ENCODE data around the gene MYOF. TPM values are rescaled to one million over a fixed set of nuclear protein-coding genes. Genes with fewer than 3 reads are reported as not detected.

The MYOF gene
- total and polyA plus RNA-seq, 2 of the 8 experiments (the other 6 are each of a cell fraction or from before 2014, with no cell fraction given): 0.98 to 2.3 TPM

GRCh38 chr10:93447019-93447418 lies 35.1 kb downstream of the MYOF start:
- H3K23me2 ChIP-seq (ENCODE audit: low read depth, low read length): no peaks in the 10 kb centered on the region
- TF ChIP-seq POU5F1 (IDR thresholded peaks at IDR 0.05; ENCODE audit: low read depth, low read length): no peak
- no peak for TF ChIP-seq E2F6 (IDR thresholded peaks at IDR 0.05)
- TF ChIP-seq HDAC2 (IDR thresholded peaks at IDR 0.05; ENCODE audit: borderline replicate concordance in 1 of 2, low read depth in 2 of 2, low read length in 2 of 2): no peak
- no peak for TF ChIP-seq ATF2 (IDR thresholded peaks at IDR 0.05; ENCODE audit: low read length)
- no peak for TF ChIP-seq MAFK (IDR thresholded peaks at IDR 0.05; ENCODE audit: low read depth, low read length)
- WGBS, 2 experiments (ENCODE audit: extremely low coverage in 1 of 2, insufficient coverage in 1 of 2, insufficient read length in 1 of 2, insufficient replicate concordance in 2 of 2, low coverage in 1 of 2, low lambda C conversion rate in 2 of 2, missing lambda C conversion rate in 1 of 2): 73% methylated on average over 6 of the region's 6 CpGs; no CpG with 5 or more reads in 1 of the 2 experiments
- H3K79me1 ChIP-seq (ENCODE audit: low read depth, low read length): no peaks in the 10 kb centered on the region
- POLR2A ChIA-PET (ENCODE audit: partially characterized antibody): interaction anchor here (0.8 to 1.0 kb wide), 2 partner anchors 8 to 10 kb away, joined by 4 read pairs; no protein-coding TSS in a partner anchor
- H2AK5ac ChIP-seq (ENCODE audit: low read depth, low read length): no peak overlapping the region; the same call in 1 of the 2 replicates
- no peak overlapping the region for H2AFZ ChIP-seq (ENCODE audit: low read length)
- DNase-seq (ENCODE audit: low read depth in 1 of 2, low spot score in 2 of 2) (no peak), FAIRE-seq (no peak)
- H3K4me2 ChIP-seq (ENCODE audit: insufficient read depth in 1 of 2, low read depth in 2 of 2, low read length in 2 of 2): no peak overlapping the region
- no peaks in the 10 kb centered on the region for H3K79me2 ChIP-seq (ENCODE audit: control insufficient read depth in 1 of 2, insufficient read depth in 2 of 2, low read length in 2 of 2)
- H3K27me3 ChIP-seq (replicated peaks in 1 of 4; ENCODE audit: control insufficient read depth in 3 of 4, extremely low read depth in 1 of 4, insufficient read depth in 3 of 4, low read length in 3 of 4): no peaks in the 10 kb centered on the region
- no peak overlapping the region for H4K91ac ChIP-seq (replicated peaks; ENCODE audit: insufficient read length, low read length)
- no peaks in the 10 kb centered on the region for H3K9me3 ChIP-seq (ENCODE audit: insufficient read depth in 2 of 2, low read depth in 1 of 2, low read length in 1 of 2)
- no peak overlapping the region for H3K23ac ChIP-seq (ENCODE audit: insufficient read length)
- H3K9ac ChIP-seq (replicated peaks in 1 of 4; ENCODE audit: extremely low read depth in 1 of 4, low read depth in 3 of 4, low read length in 3 of 4): no peak overlapping the region
- H2BK20ac ChIP-seq (ENCODE audit: low read length): no peak overlapping the region
- no peak overlapping the region for H3K4ac ChIP-seq (replicated peaks; ENCODE audit: insufficient read length, low read depth, low read length)
- no peak overlapping the region for H3K18ac ChIP-seq (ENCODE audit: extremely low read depth, low read length)
- no peak overlapping the region for H3K27ac ChIP-seq (ENCODE audit: low read depth, low read length)
- no peak overlapping the region for H4K8ac ChIP-seq (ENCODE audit: extremely low read depth, insufficient read depth, low read length)
- no peaks in the 10 kb centered on the region for H4K20me1 ChIP-seq (replicated peaks in 1 of 2; ENCODE audit: control insufficient read depth in 1 of 2, insufficient read depth in 2 of 2, low read length in 2 of 2)
- CTCF ChIA-PET (ENCODE audit: partially characterized antibody): interaction anchor here (0.8 to 4.2 kb wide), 5 partner anchors 10 to 89 kb away, joined by 3 to 20 read pairs (median 5); no protein-coding TSS in a partner anchor
- H2BK120ac ChIP-seq (replicated peaks; ENCODE audit: low read depth, low read length): no peak overlapping the region
- no peak overlapping the region for H2BK5ac ChIP-seq (ENCODE audit: low read depth, low read length)
- H3K4me3 ChIP-seq (ENCODE audit: extremely low read depth in 1 of 4, insufficient read depth in 2 of 4, low read depth in 3 of 4, low read length in 4 of 4): no peak overlapping the region
- peak overlapping the region; percentile 97 for H2BK12ac ChIP-seq (ENCODE audit: low read depth, low read length)
- H3K14ac ChIP-seq (ENCODE audit: insufficient read length): no peak overlapping the region
- peaks cover 8 to 18% (median 10%) of the 10 kb centered on the region in 4 experiments; a peak in 6 of 7 replicates for H3K4me1 ChIP-seq (replicated peaks in 1 of 4; ENCODE audit: control insufficient read depth in 3 of 4, insufficient read depth in 4 of 4, low read length in 3 of 4)
- no peaks in the 10 kb centered on the region for H3K36me3 ChIP-seq (ENCODE audit: control insufficient read depth in 2 of 4, insufficient read depth in 4 of 4, low read length in 3 of 4)
- H4K5ac ChIP-seq (ENCODE audit: insufficient read length, low read depth, low read length): no peak overlapping the region
- no peak overlapping the region for H2BK15ac ChIP-seq (ENCODE audit: low read length)
- no peak overlapping the region for H3K56ac ChIP-seq (replicated peaks; ENCODE audit: insufficient read length, low read depth, low read length)
